Spleen (tissue), 11 donors: ENCODE data around the gene CA12. TPM values are rescaled to one million over a fixed set of nuclear protein-coding genes. Genes with fewer than 3 reads are reported as not detected.

Experiments used
- DNase-seq: peaks from one replicate; pipeline ENCODE4 v3.0.0-alpha.2; 2020
- H3K27ac ChIP-seq, 8 donors: fragments of 200-600 bp; sonication (generic) in 7 of 8; 1 replicate in 4 of 8; 2 replicates in 4 of 8; pipeline versions ENCODE4 v1.5.0 to v1.8.0; 2016 to 2021; ENCODE audit warnings: inconsistent platforms in 4 of 8, mild to moderate bottlenecking in 4 of 8, moderate library complexity in 1 of 8
- H3K27me3 ChIP-seq, 7 donors: fragments of 200-600 bp; sonication (generic) in 6 of 7; replicated peaks in 1 of 7; 1 replicate in 4 of 7; 2 replicates in 3 of 7; pipeline versions ENCODE4 v1.5.0 to v1.8.0; 2016 to 2021; ENCODE audit warnings: inconsistent platforms in 3 of 7, mild to moderate bottlenecking in 1 of 7
- H3K36me3 ChIP-seq, 6 donors: fragments of 200-600 bp; sonication (generic) in 5 of 6; 1 replicate in 4 of 6; 2 replicates in 2 of 6; pipeline versions ENCODE4 v1.5.0 to v1.8.0; 2016 to 2021; ENCODE audit warnings: inconsistent platforms in 2 of 6
- H3K4me1 ChIP-seq, 6 donors: fragments of 200-600 bp; sonication (generic) in 5 of 6; 1 replicate in 3 of 6; 2 replicates in 3 of 6; pipeline versions ENCODE4 v1.5.0 to v1.8.0; 2016 to 2021; ENCODE audit warnings: inconsistent platforms in 3 of 6
- H3K4me3 ChIP-seq, 8 donors: fragments of 200-600 bp; sonication (generic) in 7 of 8; 1 replicate in 4 of 8; 2 replicates in 4 of 8; pipeline versions ENCODE4 v1.5.0 to v1.8.0; 2016 to 2021; ENCODE audit warnings: inconsistent platforms in 4 of 8, mild to moderate bottlenecking in 4 of 8, moderate library complexity in 2 of 8
- H3K9me3 ChIP-seq, 8 donors: fragments of 200-600 bp; sonication (generic) in 7 of 8; 1 replicate in 4 of 8; 2 replicates in 4 of 8; pipeline versions ENCODE4 v1.5.0 to v1.8.0; 2016 to 2021; ENCODE audit warnings: inconsistent platforms in 4 of 8
- CTCF ChIP-seq, 11 experiments: fragments of 200-600 bp in 7 of 11; fragments of 450-650 bp in 4 of 11; sonication (generic) in 4 of 11; IDR thresholded peaks in 8 of 11; conservative IDR thresholded peaks in 3 of 11; 1 replicate in 7 of 11; 2 replicates in 4 of 11; pipeline versions ENCODE4 v1.4.0 to v1.8.0; 2016 to 2021; ENCODE audit warnings: antibody characterized with exemption in 11 of 11, inconsistent platforms in 4 of 11, mild to moderate bottlenecking in 1 of 11
- POLR2A ChIP-seq, 3 donors: fragments of 450-650 bp; IDR thresholded peaks; one replicate each; pipeline ENCODE4 v1.5.1; 2017; ENCODE audit warnings: antibody characterized with exemption in 3 of 3, mild to moderate bottlenecking in 1 of 3
- POLR2AphosphoS5 ChIP-seq, 3 donors: sonication (generic); formaldehyde crosslinking; IDR thresholded peaks; one replicate each; pipeline ENCODE4 v1.5.1; 2017; ENCODE audit warnings: antibody characterized with exemption in 3 of 3
- WGBS, 5 donors: extraction: QIAGEN DNeasy Blood & Tissue Kit in 3 of 5; methylation state at CpG; one replicate each; pipeline versions ENCODE4 v1.1.5 to v1.1.7; 2013 to 2018; 5-methylcytosine and 5-hydroxymethylcytosine counted together
- intact Hi-C: fragments of 100-400 bp; cut with DNase I; formaldehyde crosslinking; loops from one replicate; pipeline ENCODE4 v1.15.0; 2023; ENCODE audit warnings: low total_unique reads
- polyA plus RNA-seq, 3 donors: library from polyadenylated mRNA; stranded (reverse); fragments of 200-250 nt; gene quantifications; one replicate each; pipeline ENCODE4 v1.2.1, GENCODE V29; 2013
- total RNA-seq, 7 donors: library from RNA; depleted of rRNA in 3 of 7; stranded (reverse); fragments of >200 nt in 3 of 7; fragmentation: NEBNext Ultra II Directional in 4 of 7; extraction: Animal tissue kit (Norgen Biotek cat#: 25700) in 4 of 7; gene quantifications; one replicate each; pipeline versions ENCODE4 v1.1.0 to v1.2.1, GENCODE V29; 2016 to 2021
- donor health status: healthy with polysubstance abuse.
- donor health status: DM: no; HTN: no; CAD: no; lungs with moderate emphysema.
- donor health status: DM: no; HTN: no; CAD: no.
- donor health status: Bipolar disorder and iron deficiency.
- donor health status: healthy.
- donor health status: DM: no; HTN: no; CAD: no.
- donor health status: DM: yes; HTN: yes; CAD: no.

CA12 gene
- total and polyA plus RNA-seq, 10 donors, result 0.02 to 3.3 (median 0.42) TPM

DNA sequence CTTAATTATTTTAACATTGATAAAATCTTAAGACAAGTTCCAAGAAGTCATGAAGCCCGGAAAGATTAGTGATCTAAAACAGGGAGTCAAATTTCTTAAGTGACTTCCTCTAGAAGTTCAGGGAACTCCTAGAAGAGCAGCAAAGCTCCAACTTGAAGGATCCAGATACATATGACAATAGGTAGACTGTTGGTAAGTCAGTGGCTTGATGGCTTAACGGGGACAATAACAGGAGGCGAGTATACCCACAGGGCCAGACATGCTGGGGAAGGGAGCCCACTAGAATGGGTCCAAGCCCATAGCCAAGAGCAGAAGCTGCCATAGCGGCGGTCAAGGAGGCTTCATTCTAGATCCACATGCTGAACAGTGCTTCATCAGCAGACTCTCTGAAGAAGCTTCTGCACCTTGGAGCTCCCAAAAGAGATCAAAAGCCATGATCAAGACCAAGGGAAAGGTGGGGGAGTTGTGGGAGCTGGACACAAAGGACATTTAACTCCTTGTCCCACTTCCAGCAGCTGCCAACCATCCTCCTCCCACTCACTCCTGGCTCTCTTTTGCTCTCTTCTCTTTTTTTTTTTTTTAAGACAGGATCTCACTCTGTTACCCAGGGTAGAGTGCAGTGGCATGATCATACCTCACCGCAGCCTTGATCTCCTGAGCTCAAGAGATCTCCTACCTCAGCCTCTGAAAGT is 10.2 kb upstream of the CA12 start:
- Histone ChIP-seq H3K9me3 (no peaks in the 10 kb centered on the region), H3K36me3 (no peaks in the 10 kb centered on the region), H3K4me1 (peaks cover 0 to 9% (median 0%) of the 10 kb centered on the region in 6 donors), H3K27ac (no peak overlapping the region), H3K4me3 (no peak overlapping the region), H3K27me3 (no peaks in the 10 kb centered on the region)
- WGBS, 5 donors, result 86 to 90% (median 87%) methylated on average over 6 of the region's 6 CpGs
- no peak for DNase-seq
- intact Hi-C loops, result no loop called here
- TF ChIP-seq POLR2AphosphoS5 (IDR thresholded peaks at IDR 0.05) (no peak), CTCF (IDR thresholded peaks at IDR 0.05 in 8 of 11, conservative IDR thresholded peaks at IDR 0.05 in 3 of 11) (no peak), POLR2A (IDR thresholded peaks at IDR 0.05) (no peak)

- 76 to 88% (median 82%) methylated on average over 3 of the region's 3 CpGs for WGBS, 5 donors
- H3K4me1 ChIP-seq, result peaks cover 0 to 9% (median 0%) of the 10 kb centered on the region in 6 donors
- peaks cover 0 to 4% (median 0%) of the 10 kb centered on the region in 8 donors for H3K9me3 ChIP-seq
- H3K27ac ChIP-seq, result no peak overlapping the region
- no peak for DNase-seq
- intact Hi-C loops, result no loop called here
- no peak overlapping the region for H3K4me3 ChIP-seq
- TF ChIP-seq POLR2AphosphoS5 (IDR thresholded peaks at IDR 0.05), result no peak
- no peak for TF ChIP-seq POLR2A (IDR thresholded peaks at IDR 0.05)
- TF ChIP-seq CTCF (IDR thresholded peaks at IDR 0.05 in 8 of 11, conservative IDR thresholded peaks at IDR 0.05 in 3 of 11), result no peak
- H3K27me3 ChIP-seq, result no peaks in the 10 kb centered on the region
- H3K36me3 ChIP-seq, result no peaks in the 10 kb centered on the region
Measured at GRCh38 chr15:63390689-63391088, 9.0 kb upstream of the CA12 start.

- peaks cover 0 to 6% (median 0%) of the 10 kb centered on the region in 8 donors for H3K9me3 ChIP-seq
- no peak for DNase-seq
- no peak overlapping the region for H3K27ac ChIP-seq
- peaks cover 0 to 9% (median 0%) of the 10 kb centered on the region in 6 donors for H3K4me1 ChIP-seq
- 67 to 77% (median 76%) methylated on average over 5 to 6 of the region's 6 CpGs for WGBS, 5 donors
- H3K36me3 ChIP-seq, result no peaks in the 10 kb centered on the region
- H3K4me3 ChIP-seq, result no peak overlapping the region
- H3K27me3 ChIP-seq, result no peaks in the 10 kb centered on the region
- intact Hi-C loops, result no loop called here
- TF ChIP-seq CTCF (IDR thresholded peaks at IDR 0.05 in 8 of 11, conservative IDR thresholded peaks at IDR 0.05 in 3 of 11), result no peak
- no peak for TF ChIP-seq POLR2A (IDR thresholded peaks at IDR 0.05)
- no peak for TF ChIP-seq POLR2AphosphoS5 (IDR thresholded peaks at IDR 0.05)
Measured at GRCh38 chr15:63389902-63390670, 8.4 kb upstream of the CA12 start.

- peaks cover 0 to 6% (median 0%) of the 10 kb centered on the region in 8 donors for H3K9me3 ChIP-seq
- 77 to 92% (median 88%) methylated on average over 5 of the region's 5 CpGs for WGBS, 5 donors
- intact Hi-C loops, result no loop called here
- TF ChIP-seq POLR2AphosphoS5 (IDR thresholded peaks at IDR 0.05) (no peak), CTCF (IDR thresholded peaks at IDR 0.05 in 8 of 11, conservative IDR thresholded peaks at IDR 0.05 in 3 of 11) (no peak), POLR2A (IDR thresholded peaks at IDR 0.05) (no peak)
- H3K27me3 ChIP-seq, result peaks cover 0 to 6% (median 0%) of the 10 kb centered on the region in 7 donors
- no peak overlapping the region for H3K4me3 ChIP-seq
- DNase-seq, result no peak
- no peaks in the 10 kb centered on the region for H3K36me3 ChIP-seq
- peaks cover 0 to 9% (median 0%) of the 10 kb centered on the region in 6 donors for H3K4me1 ChIP-seq
- H3K27ac ChIP-seq, result no peak overlapping the region
Measured at GRCh38 chr15:63388511-63388910, 6.9 kb upstream of the CA12 start.
